Smooth muscle cell (in vitro differentiated cells): Measurements from ENCODE around the gene MICALL1. TPM values are rescaled to one million over a fixed set of nuclear protein-coding genes. Genes with fewer than 3 reads are reported as not detected.
"Not testable (repeated sequence)": the region's sequence is repeated elsewhere in the genome, so short reads cannot be mapped to it uniquely, and the experiment has no call there.

Source experiments
- DNase-seq: peaks from one replicate; lab custom pipeline; 2025; ENCODE audit not compliant: unreplicated experiment; lab: John Stamatoyannopoulos, UW
- H2AFZ ChIP-seq: fragments of 200-600 bp; sonication (generic); 2 replicates; pipeline ENCODE4 v1.6.0; 2016; ENCODE audit warnings: antibody characterized with exemption, low read depth, mild to moderate bottlenecking
- H3F3A ChIP-seq: fragments of 200-600 bp; sonication (generic); 2 replicates; pipeline ENCODE4 v1.6.0; 2017; ENCODE audit warnings: antibody characterized with exemption, low read depth
- H3K27ac ChIP-seq: fragments of 200-600 bp; sonication (generic); 2 replicates; pipeline ENCODE4 v1.5.1; 2016; ENCODE audit warnings: low read depth, mild to moderate bottlenecking
- H3K27me3 ChIP-seq: fragments of 200-600 bp; sonication (generic); 2 replicates; pipeline ENCODE4 v1.6.1; 2016; ENCODE audit warnings: low read depth, mild to moderate bottlenecking
- H3K36me3 ChIP-seq: fragments of 200-600 bp; sonication (generic); 2 replicates; pipeline ENCODE4 v1.5.1; 2016; ENCODE audit warnings: low read depth
- H3K4me1 ChIP-seq: fragments of 200-600 bp; sonication (generic); 2 replicates; pipeline ENCODE4 v1.5.1; 2016; ENCODE audit warnings: low read depth
- H3K4me2 ChIP-seq: fragments of 200-600 bp; sonication (generic); 2 replicates; pipeline ENCODE4 v1.6.0; 2016; ENCODE audit warnings: mild to moderate bottlenecking
- H3K4me3 ChIP-seq: fragments of 200-600 bp; sonication (generic); 2 replicates; pipeline ENCODE4 v1.5.1; 2016; ENCODE audit warnings: mild to moderate bottlenecking
- H3K79me2 ChIP-seq: fragments of 200-600 bp; sonication (generic); 2 replicates; pipeline ENCODE4 v1.6.0; 2016; ENCODE audit warnings: low read depth, mild to moderate bottlenecking
- H3K9ac ChIP-seq: fragments of 200-600 bp; sonication (generic); 2 replicates; pipeline ENCODE4 v1.6.0; 2016; ENCODE audit warnings: low read depth
- H3K9me3 ChIP-seq: fragments of 200-600 bp; sonication (generic); replicated peaks from 2 replicates; pipeline ENCODE4 v1.5.1; 2016; ENCODE audit warnings: low read depth
- H4K20me1 ChIP-seq: fragments of 200-600 bp; sonication (generic); 2 replicates; pipeline ENCODE4 v1.6.0; 2016; ENCODE audit warnings: low read depth
- CTCF ChIP-seq: fragments of 200-600 bp; sonication (generic); IDR thresholded peaks from 2 replicates; pipeline ENCODE4 v1.5.1; 2017; ENCODE audit warnings: borderline replicate concordance, mild to moderate bottlenecking, antibody characterized with exemption; ENCODE audit not compliant: insufficient read depth, poor library complexity, severe bottlenecking
- WGBS: methylation state at CpG from one replicate; pipeline ENCODE4 v1.1.7; 2016; ENCODE audit warnings: low lambda C conversion rate; 5-methylcytosine and 5-hydroxymethylcytosine counted together
- polyA plus RNA-seq: library from polyadenylated mRNA; unstranded; fragments of >200 nt; fragmentation: Nextera tagmentation; extraction: Ambion mirVana; gene quantifications from 2 replicates; pipeline ENCODE4 v1.2.1, GENCODE V29; 2016
- total RNA-seq: library from RNA; depleted of rRNA; stranded (reverse); fragments of >200 nt; gene quantifications from 2 replicates; pipeline ENCODE4 v1.2.3, GENCODE V29; 2014

The MICALL1 gene
- total and polyA plus RNA-seq, 2 experiments from 2014 or later: 8.7 to 24.9 TPM

GRCh38 chr22:37951305-37951704, 45.2 kb downstream of the MICALL1 start:
- Histone ChIP-seq H3K9ac (no peak overlapping the region), H3K4me3 (no peak overlapping the region), H3K9me3 (no peaks in the 10 kb centered on the region), H2AFZ (no peak overlapping the region), H3K79me2 (peaks cover 24% of the 10 kb centered on the region), H3K27ac (no peak overlapping the region), H4K20me1 (no peaks in the 10 kb centered on the region), H3K27me3 (no peaks in the 10 kb centered on the region), H3K4me1 (peaks cover 9% of the 10 kb centered on the region), H3F3A (no peaks in the 10 kb centered on the region), H3K36me3 (no peaks in the 10 kb centered on the region), H3K4me2 (no peak overlapping the region)
- 67% methylated on average over 8 of the region's 8 CpGs for WGBS
- no peak for DNase-seq
- TF ChIP-seq CTCF: no peak

DNA sequence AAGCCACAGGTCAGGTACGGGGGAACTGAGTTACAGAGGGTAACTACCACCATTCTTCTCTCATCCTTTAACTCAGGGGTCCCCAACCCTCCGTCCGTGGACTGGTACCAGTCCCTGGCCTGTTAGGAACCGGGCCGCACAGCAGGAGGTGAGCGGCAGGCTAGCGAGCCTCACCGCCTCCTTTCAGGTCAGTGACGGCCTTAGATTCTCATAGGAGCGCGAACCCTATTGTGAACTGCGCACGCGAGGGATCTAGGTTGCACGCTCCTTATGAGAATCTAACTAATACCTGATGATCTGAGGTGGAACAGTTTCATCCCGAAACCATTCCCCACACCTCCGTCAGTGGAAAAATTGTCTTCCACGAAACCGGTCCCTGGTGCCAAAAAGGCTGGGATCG, 46.5 kb downstream of the MICALL1 start:
- H4K20me1 ChIP-seq, H3K4me1 ChIP-seq, H3K36me3 ChIP-seq, DNase-seq, H3F3A ChIP-seq, H3K9me3 ChIP-seq, H3K27me3 ChIP-seq: not testable (repeated sequence)
- Histone ChIP-seq H3K4me2 (peak overlapping the region; percentile 98), H3K9ac (peak overlapping the region; percentile 92), H3K27ac (peak overlapping the region; percentile 60), H3K79me2 (peaks cover 24% of the 10 kb centered on the region), H3K4me3 (peak overlapping the region; percentile 89), H2AFZ (peak overlapping the region; percentile 88)
- 46% methylated on average over 20 of the region's 20 CpGs for WGBS

DNA sequence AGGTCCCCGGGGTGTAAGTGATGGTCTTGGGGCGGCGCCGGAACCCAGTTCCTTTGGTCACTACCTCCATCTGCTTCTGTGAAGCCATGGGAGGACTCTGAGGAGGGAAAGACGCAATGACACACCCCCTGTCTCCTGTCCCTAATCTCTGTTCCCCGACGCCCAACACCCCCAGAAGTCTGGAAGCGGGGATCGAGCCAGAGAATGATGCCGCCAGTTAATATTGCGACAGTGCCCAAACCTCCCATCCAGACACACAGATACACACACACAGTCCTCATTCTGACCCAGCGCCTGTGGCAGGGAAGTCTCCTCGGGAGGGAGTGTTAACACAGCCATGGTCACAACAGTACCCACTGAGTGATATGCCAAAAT, 47.0 kb downstream of the MICALL1 start:
- TF ChIP-seq CTCF: no peak
- 7% methylated on average over 13 of the region's 13 CpGs for WGBS
- Histone ChIP-seq H3K4me3 (peak overlapping the region; percentile 89), H3K9ac (peak overlapping the region; percentile 92), H3K27ac (peak overlapping the region; percentile 60), H3K79me2 (peaks cover 24% of the 10 kb centered on the region), H3F3A (no peaks in the 10 kb centered on the region), H3K27me3 (no peaks in the 10 kb centered on the region), H3K36me3 (no peaks in the 10 kb centered on the region), H3K4me2 (peak overlapping the region; percentile 98), H2AFZ (peak overlapping the region; percentile 88), H3K9me3 (no peaks in the 10 kb centered on the region), H4K20me1 (no peaks in the 10 kb centered on the region), H3K4me1 (peaks cover 9% of the 10 kb centered on the region)
- no peak for DNase-seq

DNA sequence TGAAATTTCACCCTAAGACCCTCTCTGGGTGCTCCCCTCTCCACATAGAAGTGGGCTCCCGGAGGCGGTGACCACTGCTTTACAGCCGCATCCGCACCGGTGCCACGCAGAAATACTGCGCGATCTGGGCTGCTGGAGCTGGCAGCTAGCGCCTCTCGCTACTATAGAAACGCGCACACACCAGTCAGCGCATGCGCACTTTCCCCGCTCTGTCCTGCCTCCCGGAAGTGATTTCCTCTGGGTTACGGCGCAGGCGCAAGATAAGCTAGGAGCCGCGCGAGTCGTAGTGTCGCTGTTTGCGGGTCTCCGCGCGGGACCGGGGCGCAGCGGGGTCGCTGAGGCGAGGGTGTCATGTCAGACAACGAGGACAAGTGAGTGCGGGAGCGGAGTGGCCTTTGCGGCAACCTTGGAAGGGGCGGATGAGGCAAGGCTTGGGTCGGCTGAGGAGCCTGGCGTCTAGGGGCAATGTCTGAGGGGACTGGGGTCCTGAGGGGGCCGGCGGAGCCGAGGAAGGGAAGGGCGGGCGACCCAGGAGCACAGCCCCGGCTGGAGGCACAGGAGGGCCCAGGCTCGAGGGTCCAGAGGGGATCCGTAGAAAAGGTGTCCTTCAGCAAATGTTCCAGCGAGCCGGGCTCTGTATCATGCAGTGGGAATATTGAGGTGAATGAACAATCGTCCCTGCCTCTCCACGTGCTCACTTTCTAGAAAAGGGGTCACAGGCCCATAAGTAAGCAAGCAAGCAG, 47.5 kb downstream of the MICALL1 start, which contains the start of the genes C22orf23 and POLR2F:
TSS of gene C22orf23 (minus strand) at position 165 of the 743 bp plus-strand sequence. CDS start 452 bp downstream, outside the sequence.
TSS of gene POLR2F (plus strand) at position 263 of the 743 bp plus-strand sequence. CDS start at position 352, 89 bp downstream.
- peak; percentile 86 for DNase-seq
- Histone ChIP-seq H4K20me1 (no peaks in the 10 kb centered on the region), H3K27me3 (no peaks in the 10 kb centered on the region), H3K36me3 (no peaks in the 10 kb centered on the region), H3K4me2 (peak within 1 kb of the TSS; percentile 98), H3K4me1 (peaks cover 9% of the 10 kb centered on the region), H3K9ac (peak within 1 kb of the TSS; percentile 92), H2AFZ (peak within 1 kb of the TSS; percentile 88), H3F3A (no peaks in the 10 kb centered on the region), H3K79me2 (peaks cover 24% of the 10 kb centered on the region), H3K9me3 (no peaks in the 10 kb centered on the region), H3K27ac (peak within 1 kb of the TSS; percentile 60), H3K4me3 (peak within 1 kb of the TSS; percentile 89)
- no peak for TF ChIP-seq CTCF
- under 1% methylated on average over 45 of the region's 52 CpGs for WGBS
